GM18909 (cell line): ENCODE results near the gene CEBPE.
A peak's percentile ranks its signal among the peaks of the same experiment; 100 is the strongest.

ENCODE experiments used
- ATAC-seq: cut with Tn5 transposase; IDR thresholded peaks from one replicate; pipeline ENCODE4 v1.9.1; 2021; ENCODE audit warnings: mild to moderate bottlenecking; ENCODE audit not compliant: unreplicated experiment, poor library complexity

CEBPE gene

DNA sequence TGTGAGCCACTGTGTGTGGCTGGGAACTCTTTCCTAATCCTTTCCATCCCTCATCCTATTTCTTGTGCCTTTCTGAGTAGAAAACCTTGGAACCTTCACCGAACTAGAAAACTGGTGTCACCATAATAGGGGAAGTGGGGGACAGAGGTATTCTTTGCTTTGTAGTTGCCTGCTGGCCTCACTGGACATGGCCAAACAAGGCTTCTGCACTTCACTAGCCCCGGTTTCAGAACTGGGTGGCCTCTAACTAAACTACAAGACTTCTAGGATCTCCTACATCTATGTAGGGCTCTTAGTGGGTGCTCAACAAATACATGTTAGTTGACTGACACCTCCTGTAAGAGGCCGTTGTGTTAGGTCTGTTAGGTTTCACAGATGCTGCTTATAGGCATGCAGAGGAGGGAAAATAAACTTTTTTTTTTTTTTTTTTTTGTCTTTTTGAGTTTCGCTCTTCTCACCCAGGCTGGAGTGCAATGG lies 13.7 kb downstream of the CEBPE start:
- no peak for ATAC-seq

DNA sequence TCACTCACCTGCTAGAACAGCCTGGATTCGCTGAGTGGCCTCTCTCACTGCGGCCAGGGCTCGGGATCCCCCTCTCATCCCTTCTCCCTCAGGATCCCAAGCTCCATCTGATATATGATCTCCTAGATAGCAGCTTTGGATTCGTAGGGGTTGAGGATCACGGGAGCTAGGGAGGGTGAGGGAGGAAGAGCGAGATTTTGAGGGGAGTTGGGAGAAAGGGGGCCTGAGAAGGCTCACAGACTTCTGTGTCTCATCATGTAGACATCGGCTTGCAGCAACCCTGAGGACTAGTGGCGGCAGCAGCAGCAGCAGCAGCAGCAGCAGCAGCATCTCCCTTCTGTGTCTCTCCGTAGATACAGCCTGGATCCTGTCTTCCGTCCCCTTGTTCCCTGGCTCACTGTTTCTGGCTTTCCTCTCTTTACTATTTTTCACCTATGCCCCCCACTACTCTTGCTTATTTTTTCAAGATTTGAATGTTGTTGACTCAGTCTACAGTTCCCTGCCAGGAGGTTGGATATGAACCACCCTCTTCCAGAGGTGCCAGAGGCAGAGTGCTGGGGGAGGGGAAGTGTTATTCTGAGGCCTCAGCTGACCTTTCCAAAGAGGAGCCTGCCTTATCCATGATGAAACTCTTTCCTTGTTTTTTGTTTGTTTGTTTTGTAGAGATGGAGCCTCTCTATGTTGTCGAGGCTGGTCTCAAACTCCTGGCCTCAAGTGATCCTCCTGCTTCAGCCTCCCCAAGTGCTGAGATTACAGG lies 14.3 kb downstream of the CEBPE start, which contains the start of gene CIROP:
TSS of gene CIROP (minus strand) at position 399 of the 757 bp plus-strand sequence. CDS start at position 330, 69 bp downstream.
- no peak for ATAC-seq

DNA sequence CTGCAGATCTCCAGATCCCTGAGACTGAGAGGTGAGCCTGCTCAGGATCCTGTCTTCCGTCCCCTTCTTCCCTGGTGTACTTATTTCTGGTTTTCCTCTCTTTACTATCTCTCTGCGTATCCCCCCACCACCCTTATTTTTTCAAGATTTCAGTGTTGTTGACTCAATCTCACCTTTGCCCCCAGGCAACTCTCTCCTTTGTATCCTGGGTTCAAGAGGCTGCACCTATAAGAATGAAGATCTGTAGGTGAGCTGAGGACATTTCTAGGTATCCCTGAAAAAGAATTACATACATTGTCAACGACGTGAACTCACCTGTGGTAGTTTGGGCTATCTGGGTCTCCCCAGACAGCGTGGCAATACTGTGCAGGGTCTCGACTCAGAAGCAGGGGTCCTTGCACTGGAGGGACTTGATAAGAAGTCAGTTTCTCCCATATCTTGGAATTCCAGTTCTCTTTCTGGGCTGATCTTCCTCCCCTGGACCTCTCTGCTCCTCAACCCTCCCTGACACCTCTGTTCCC lies 14.9 kb downstream of the CEBPE start:
- no peak for ATAC-seq

DNA sequence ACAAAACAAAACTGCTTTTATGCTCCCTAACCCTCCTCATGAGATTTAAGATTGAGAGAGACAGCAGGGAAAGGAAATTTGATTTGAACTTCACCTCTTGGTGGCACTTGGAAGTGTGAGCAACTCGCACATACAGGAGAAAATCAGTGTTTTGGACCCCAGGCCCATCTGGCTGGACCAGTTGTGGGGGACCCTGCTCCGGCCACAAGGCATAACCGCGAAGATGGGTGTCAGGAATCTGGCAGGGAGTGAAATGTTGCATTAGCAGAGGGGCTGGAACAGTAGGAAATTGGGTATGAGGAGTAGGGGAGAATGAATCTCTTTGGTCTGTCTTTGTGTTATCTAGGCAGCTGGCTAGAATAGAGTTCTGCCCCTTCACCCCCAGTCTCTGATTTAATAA lies 15.5 kb downstream of the CEBPE start:
- no peak for ATAC-seq

DNA sequence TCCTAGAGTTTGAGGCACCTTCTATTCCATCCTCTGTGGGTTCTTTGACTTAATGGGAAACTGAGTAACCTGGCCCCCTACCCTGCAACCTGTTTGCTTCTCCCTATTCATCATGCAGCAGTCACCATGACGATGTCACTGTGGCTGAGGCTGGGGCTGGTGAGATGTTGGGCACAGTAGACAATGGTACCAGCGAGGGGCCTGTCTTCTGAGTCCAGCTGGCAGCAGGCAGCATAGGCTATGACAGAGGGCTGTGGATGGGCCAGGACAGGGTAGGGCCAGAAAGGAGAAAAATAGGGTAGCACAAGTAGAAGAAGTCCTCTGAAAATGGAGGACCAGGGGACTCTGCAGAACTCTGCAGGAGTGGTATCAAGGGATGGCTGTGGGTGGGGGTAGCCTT lies 16.3 kb downstream of the CEBPE start:
- ATAC-seq: no peak

DNA sequence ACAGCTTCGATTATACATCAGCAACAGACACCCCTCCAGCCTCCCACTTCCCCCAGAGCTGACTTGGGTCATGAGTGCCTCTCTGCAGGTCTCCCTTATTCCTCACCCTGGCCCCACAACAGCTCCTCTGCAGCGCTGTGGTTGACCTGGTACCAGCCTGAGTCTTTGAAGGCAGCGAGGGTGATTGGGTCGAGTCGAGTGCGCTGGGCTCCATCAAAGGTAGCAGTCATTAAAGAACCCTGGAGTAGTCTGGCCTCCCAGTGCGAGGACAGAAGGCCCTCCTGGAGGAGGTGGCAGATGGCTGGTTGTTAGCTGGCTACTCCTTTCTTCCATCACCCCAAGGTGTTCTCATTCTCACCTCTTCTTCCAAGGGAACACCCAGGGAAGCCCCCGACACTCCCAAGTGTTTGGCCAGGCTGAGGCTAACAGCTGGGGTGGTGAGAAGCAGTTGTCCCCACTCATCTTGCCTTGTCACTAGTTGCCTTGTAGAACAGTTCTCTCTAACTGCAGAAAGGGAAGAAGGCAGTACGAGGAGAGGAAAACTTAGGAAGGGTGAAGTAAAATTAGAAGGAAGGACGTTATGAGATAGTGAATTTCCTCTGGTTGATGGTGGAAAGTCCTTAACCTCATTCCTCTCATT lies 16.9 kb downstream of the CEBPE start:
- no peak for ATAC-seq

DNA sequence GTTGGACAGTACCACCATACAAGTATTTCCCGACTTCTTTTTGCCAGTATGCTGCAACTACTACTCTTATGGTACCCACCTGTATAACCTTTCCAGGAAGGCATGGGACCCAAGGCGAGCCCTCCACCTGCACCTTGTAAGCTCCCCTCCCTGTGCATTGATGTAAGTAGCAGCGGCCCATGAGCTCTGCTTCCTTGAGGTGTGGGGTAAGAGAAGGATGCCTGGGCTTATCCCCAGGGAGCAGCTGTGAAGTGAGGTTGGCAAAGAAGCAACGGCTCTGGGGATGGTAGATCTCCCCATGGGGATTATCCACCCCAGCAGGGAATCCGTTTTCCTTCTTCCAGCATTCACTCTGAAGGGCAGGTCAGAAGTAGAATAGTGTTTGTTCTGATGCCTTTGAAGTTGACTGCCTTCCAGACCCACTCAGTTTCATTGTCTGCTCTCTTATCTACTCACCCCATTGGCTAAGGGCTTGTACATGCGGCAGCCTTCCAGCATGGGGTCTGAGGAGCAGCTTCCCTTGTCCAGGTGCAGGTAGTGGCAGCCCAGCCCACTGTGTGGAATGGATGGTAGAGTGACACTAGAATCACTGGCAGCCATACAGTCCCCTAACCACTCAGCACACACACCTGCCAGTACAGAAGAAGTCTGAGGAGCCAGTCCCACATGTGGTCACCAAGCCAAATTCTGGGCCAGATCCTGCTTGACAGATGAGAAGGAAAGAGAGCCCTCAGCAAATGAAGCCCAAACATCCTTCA lies 17.7 kb downstream of the CEBPE start:
- no peak for ATAC-seq

DNA sequence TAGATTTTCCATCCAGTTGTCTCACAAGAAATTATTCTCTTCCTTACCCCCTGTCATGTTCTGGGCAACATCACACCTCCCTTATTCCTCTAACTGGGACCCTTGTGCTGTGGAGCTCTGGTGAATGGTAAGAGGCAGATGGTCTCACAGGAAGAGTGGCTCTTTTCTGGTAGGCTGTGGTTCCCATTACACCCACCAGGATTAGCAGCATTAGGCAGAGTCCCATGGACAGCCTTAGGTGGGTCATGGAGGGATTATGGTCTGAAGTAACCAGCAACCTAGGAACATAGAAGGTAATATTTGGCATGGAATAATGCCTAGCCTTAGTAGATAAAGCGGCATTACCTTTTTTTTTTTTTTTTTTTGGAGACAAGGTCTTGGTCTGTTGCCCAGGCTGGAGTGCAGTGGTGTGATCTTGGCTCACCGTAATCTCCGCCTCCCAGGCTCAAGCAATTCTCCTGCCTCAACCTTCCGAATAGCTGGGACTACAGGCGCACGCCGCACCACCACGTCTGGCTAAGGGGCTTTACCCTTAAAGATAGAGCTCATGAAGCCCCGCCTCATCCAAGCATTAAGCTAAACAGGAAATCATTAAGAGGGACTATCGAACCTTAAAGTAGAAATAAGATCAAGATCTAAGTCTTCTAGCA lies 19.7 kb downstream of the CEBPE start:
- no peak for ATAC-seq

DNA sequence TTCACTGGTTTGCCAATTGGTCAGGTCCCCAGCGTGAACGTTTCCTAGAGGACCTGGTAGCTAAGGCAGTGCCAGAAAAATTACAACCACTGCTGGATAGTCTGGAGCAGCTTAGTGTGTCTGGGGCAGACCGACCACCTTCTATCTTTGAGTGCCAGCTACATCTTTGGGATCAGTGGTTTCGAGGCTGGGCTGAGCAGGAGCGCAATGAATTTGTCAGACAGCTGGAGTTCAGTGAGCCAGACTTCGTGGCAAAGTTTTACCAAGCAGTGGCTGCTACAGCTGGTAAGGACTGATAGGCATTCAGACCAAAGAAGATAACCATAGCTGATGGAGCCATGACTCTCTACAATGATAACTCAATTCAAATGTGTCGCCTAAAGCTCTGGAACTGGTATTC lies 21.3 kb downstream of the CEBPE start:
- no peak for ATAC-seq

DNA sequence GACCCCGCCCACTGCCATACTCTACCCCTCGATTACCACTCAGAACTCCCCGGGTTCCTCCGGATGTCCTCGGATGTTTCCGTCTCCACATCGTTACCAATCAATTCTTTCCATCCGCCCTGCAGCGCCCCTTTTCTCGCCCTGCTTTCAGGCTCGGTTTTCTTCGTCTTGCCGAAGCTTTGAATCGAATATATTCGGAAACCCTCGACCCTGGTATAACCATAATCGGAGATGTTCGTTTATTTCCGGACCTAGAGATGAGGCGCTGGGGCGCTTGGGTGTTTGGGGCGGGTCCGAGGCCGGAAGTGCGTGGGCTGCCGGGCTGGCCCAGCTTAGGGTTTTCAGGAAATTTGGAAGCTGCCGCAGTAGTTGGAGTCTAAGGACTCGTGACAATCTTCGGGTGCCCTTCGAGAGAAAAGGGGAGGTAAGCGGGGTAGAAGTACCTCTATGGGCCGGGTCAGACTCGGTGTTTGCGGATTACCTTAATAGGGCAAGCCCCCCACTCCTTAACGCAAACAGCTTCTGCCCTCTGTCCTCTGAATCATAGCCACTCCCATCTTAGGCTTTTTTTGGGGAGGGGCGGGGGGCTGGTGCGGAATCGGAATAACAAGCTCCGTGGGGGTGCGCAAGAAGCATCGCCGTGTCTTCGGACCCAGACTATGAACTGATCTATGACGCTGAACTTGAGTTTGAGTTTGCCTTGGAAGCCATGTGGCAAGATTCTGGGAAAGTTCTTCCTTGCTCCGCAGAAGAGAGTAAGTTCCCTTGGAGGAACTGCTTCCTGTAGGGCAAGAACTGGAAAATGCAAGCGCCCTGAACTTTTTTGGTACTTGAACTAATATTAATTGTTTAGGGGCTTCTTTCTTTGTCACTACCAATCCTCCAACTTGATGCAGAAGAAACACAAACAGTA lies 23.6 kb downstream of the CEBPE start, which contains the start of gene C14orf119:
TSS of gene C14orf119 (plus strand) at position 310 of the 913 bp plus-strand sequence. CDS start 2,154 bp downstream, outside the sequence.
- ATAC-seq: peak; percentile 91

DNA sequence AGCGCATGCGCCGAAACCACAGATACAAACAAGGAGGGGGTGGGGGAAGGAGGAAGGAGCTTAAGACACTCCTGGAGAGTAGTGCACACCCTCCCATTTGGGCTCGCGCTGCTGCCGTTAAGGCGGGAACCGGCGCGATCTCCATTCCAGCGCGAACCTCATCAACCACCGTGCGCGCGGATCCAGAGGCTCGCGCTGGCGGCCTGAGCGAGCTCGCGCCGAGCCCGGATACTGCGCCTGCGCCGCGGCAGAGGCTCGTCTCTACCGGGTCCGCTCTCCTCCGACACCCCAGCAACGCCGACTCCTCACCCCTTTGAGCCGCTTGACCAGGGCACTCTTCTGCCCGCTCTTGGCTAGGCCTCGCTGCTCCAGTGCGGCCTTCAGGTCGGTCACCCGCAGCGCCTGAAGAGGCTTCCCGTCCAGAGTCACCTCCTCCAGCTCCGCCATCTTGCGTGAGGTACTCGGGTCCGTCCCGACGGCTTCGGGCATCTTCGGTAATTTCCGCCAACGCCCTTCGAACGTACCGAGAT lies 24.3 kb downstream of the CEBPE start, which contains the start of gene ACIN1:
TSS of gene ACIN1 (minus strand) at position 471 of the 530 bp plus-strand sequence. CDS start at position 447, 24 bp downstream.
- ATAC-seq: peak; percentile 34

DNA sequence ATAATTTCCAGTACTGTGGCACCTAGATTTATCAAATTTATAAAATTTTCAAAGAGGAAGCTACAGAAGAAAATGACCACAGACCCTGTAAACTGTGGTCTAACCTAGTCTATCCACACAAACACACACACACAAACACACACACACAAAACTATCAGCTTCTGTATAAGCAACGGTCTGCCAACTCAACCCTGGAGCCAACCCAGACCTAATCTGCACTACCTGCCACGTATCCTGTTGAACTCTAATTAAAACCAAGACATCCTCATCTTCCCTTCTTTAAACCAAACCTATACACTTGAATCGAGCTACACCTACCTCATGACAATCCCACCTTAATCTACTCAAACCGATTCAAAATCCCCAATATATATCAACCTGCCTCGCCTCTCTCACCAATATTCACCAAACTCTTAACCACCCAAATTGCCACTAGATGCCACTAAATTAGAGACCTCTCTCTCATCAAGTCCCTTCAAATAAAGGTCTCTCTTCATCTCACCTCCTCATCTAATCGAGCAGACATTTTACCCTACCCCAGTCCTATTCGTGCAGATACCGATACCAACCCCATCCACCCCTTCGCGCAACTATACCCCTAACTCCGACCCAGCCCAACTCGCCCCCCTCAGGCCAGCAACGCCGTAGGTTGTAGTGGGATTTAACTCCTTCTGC lies 24.9 kb downstream of the CEBPE start:
- no peak for ATAC-seq

DNA sequence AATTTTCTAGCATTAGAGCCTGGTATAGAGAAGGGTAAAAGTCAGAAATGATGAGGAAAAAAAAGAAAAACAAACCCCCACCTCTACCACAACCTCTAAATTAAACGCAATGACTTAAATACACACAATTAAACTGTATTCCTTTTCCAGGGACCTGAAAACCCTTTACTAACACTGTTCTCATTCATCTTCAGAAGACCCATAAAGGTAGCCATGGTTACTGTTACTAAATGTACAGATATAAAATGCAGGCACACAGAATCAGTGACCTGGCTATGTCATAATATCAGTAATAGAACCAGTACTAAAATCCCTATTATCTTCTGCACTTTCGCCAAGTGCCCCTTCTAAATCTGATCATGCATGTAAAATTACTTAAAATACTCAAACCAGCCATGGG lies 25.5 kb downstream of the CEBPE start:
- ATAC-seq: no peak

DNA sequence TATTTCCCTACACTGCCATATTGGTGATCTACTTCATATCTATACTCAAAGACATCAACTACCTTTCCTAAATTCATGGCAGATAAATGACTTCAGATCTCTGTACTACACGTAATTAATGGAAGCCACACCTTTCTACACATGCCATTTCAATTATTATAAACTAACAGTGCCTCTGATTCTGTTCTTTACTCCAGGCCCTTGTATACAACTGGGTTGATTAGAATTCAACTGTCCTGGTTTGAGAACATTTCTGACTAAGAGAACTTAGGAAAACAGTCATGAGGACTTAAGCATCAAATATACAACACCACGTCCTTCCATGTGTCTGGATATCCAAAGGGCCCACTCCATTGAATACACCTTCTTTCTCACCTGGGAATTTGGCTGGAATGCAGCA lies 26.0 kb downstream of the CEBPE start:
- ATAC-seq: no peak

DNA sequence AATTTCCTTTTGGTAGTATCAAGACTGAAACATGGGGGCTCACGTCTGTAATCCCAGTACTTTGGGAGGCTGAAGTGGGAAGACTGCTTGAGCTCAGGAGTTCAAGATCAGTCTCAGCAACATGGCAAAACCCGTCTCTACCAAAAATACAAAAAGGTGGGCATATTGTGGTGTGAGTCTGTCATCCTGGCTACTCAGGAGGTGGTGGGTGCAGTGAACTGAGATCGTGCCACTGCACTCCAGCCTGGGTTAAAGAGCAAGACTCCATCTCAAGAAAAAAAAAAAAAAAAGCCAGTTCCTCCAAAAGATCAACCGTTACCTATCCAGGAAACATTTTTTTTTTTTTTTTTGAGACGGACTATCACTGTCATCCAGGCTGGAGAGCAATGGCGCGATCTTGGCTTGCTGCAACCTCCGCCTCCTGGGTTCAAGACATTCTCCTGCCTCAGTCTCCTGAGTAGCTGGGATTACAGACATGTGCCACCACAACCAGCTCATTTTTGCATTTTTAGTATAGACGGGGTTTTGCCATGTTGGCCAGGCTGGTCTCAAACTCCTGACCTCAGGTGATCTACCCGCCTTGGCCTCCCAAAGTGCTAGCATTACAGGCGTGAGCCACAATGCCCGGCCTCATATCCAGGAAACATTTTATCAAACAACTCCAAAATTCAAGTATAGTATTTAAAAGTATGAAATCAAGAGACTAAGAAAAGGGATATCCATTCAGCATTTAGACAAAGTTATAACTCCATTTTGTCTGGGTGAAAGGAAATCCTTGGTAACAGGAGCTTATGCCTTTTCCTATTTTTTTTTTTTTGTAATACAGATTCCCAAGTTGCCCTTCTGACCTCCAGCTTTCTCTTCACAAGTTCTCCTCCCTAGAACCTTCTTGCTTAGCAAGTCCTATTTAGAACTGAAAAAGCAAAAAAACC lies 27.5 kb downstream of the CEBPE start:
- ATAC-seq: no peak

DNA sequence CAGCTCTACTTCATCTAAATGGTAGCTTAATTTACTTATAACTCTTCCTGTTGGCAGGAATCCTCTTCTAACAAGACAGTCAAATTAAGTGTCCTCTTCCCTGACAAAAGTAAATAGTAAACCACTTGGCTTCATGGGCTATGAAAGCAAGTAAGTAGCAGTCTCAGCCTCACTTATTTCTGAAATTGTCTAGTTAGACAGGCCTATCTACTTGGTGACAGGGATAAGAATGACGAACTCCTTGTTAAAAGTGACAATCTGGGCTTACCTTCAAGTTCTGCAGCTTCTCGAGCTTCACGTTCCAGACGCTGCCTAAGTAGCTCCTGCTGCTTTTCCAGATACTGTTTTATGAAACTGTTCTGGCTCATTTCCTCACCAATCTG lies 28.8 kb downstream of the CEBPE start:
- no peak for ATAC-seq
